Pulmonary artery endothelial cell (primary cell): ENCODE data around the gene PRICKLE1. TPM values are rescaled to one million over a fixed set of nuclear protein-coding genes. Genes with fewer than 3 reads are reported as not detected.
"Not testable (repeated sequence)": the region's sequence is repeated elsewhere in the genome, so short reads cannot be mapped to it uniquely, and the experiment has no call there.

ENCODE experiments used
- DNase-seq: peaks from one replicate; pipeline ENCODE4 v3.0.0-alpha.2; 2011; ENCODE audit warnings: low read depth, low spot score
- total RNA-seq: library from RNA; depleted of rRNA; stranded (reverse); fragments of >200 nt; gene quantifications from 2 replicates; pipeline ENCODE4 v1.2.3, GENCODE V29; 2014

The PRICKLE1 gene
- total RNA-seq, 1 donor from 2014 or later: 36.5 TPM

DNA sequence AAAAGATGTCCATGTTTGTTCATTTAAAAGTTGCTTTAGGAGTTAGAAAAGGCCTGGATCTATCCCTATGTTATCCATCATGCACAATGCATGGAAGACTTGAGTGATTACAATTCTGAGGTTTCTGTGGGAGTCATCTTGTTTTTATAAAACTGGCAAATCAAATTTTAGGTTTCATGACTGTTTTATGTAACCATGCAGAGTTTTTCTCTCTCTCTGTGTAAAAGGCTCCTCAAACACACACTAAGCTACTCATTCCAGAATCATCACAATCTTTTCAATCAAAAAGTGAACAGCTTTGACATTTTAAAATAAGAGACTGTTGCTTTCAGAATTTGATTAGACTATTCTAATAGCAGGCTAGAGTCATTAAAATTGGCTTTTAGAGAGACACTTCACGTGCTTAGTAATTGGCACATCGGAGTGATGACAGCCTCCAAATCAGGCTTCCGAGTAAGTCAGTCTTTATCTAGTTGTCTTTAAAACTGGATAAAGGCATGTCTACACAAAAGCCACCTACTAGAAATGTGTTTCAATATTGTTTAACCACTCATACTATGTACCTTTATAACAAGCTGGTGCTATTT lies 31.9 kb downstream of the PRICKLE1 start:
- DNase-seq: no peak

DNA sequence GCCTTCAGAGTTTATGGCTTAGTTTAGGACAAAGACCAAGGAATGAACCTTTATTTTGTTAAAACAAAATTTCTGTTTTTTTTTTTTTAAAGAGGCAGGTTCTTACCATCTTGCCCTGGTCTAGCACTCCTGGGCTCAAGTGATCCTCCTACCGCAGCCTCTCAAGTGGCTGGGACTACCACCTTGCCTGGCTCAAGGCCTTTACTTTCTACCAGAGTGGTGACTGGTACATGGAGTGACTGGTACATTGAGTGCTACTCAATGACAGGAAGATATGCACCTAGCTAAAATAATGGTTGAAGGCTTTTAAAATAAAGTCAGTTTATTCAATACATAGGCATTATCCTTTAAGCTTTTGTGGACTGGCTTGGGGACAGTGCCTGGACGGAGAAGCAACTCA lies 32.6 kb downstream of the PRICKLE1 start:
- DNase-seq: no peak

DNA sequence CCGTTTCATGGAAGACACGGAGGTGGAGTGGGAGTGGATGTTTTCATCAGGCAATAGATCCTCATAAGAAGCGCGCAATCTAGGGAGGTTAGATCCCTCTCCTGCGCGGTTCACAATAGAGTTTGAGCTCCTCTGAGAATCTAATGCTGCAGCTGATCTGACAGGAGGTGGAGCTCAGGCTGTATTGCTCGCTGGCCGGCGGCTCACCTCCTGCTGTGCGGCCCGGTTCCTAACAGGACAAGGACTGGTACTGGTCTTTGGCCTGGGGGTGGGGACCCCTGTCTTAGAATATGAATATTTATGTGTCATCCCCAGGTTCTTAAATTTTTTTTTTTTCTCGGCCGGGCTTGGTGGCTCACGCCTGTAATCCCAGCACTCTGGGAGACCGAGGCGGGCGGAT lies 36.7 kb downstream of the PRICKLE1 start:
- no peak for DNase-seq

DNA sequence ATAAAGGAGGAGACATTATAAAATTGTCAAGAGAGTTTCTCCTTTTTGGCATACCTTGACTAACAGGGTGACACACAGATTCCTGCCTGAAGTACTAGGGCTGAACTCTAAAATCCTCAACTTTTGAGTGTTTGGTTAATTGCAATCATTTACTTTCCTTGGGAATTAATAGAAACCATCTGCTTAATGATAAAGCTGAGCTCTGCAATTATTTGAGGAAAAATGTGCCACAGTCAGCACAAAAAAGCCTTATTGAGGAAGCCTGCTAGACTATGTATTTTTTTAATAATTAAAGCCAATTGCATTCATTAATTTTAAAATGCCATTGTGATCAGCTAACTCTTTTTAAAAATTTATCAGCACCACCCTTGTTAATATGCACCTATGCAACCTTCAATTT lies 38.7 kb downstream of the PRICKLE1 start:
- no peak for DNase-seq

DNA sequence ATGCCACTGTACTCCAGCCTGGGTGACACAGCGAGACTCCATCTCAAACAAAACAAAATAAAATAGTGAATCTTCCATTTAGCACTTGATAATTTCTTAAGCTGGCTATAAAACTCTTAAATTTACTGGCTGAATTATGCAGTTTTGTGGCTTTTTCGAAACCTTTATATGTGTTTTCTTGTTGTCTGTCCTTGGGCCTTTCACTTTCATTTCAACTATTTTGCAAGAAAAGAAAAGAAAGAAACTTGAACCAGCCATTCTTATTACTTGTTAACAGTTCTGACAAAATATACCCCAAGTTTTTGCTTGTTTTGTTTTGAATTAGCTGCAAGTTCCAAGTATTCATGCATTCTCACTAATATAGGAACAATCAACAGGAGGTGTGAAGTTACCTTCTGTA lies 42.8 kb downstream of the PRICKLE1 start:
- DNase-seq: no peak

DNA sequence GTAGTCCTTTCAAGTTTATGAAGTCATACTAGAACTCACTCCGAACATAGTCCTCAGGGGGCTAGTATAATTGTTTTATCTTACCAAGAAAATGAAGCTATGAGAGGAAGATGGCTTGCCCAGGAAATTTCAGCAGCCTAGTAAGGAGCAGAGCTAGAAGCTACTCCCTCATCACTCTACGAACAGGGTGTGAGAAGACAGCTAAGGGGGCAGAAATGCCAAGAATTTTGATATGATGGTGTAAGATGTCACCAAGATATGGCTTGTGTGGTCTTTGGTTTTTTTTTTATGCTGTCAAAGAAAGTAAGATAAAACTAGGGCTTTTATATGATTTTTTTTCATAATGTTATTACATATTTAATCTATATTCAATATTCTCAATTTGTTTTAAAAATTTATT lies 47.6 kb downstream of the PRICKLE1 start:
- DNase-seq: no peak

DNA sequence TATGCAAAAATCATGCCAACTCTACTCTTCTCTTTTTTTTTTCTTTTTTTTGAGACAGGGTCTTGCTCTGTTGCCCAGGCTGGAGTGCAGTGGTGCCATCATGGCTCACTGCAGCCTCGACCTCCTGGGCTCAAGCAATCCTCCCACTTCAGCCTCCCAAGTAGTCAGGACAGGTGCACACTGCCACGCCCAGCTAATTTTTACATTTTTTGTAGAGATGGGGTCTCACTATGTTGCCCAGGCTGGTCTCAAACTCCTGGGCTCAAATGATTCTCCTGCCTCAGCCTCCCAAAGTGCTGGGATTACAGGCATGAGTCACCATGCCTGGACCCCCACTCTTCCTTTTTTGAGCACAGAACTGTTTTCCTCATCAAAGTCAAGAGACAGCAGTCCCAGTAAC lies 48.2 kb downstream of the PRICKLE1 start:
- not testable (repeated sequence) for DNase-seq

DNA sequence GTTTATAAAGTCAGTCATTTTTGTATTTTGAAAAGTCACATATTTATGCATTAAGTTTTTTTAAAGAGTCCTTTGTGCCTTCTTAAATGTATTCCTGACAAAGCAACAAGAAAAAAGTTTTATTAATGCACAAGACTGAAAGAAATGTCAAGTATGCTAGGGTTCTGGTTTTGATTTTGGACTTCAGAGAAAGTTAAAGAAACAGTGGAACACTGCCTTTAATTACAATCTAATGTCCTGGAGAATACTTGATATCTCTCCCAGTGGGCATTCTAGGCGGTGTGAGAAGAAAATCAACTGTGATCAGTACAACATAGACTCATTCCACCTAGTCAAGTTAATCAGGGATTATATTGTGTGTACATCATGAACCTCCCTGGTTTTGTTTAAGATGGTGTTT lies 49.9 kb downstream of the PRICKLE1 start:
- DNase-seq: no peak

DNA sequence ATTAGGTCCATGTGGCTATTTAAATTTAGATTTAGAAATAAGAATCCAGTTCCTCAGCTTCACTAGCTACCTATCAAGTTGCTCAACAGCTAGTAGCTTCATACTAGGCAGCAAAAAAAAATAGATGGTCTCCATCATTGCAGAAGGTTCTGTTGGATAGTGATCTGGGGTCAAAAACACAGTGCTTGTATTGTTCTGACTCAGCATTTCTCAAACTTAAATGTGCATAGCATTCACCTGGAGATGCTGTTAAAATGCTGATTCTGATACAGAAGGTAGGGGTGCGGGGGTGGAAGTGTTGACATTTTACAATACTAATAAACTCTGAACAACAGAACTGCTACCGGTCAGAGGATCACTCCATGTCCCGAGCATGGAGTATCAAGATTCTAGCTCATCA lies 51.3 kb downstream of the PRICKLE1 start:
- DNase-seq: no peak

DNA sequence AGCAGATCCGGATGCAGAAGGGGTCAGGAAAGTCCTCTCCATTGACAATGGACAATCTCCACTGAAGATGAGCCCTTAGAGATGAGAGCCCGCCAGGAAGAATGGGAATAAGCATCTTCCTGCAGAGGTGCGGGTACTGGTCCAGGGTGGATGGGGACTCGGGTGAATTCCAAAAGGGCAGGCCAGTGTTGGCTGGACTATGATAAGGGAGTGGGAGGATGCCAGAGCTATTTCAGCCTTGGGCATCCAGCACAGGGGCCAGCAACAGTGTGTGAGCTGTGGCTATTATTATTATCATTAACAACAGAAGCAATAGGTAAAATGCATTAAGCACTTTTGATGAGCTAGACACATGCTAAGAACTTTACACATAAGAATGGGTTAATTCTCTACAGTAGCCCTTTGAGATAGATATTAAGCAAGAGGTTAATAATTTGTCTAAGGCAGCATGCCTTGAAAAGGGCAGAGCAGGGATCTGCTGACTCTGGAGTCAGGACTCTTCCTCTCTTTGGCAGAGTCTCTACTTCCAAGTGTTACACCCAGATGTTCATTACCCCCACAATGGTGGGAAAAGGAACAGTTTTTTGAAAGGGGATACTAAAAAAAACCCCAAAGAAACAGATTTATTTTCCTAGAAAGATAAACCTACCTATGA lies 55.2 kb downstream of the PRICKLE1 start:
- no peak for DNase-seq

DNA sequence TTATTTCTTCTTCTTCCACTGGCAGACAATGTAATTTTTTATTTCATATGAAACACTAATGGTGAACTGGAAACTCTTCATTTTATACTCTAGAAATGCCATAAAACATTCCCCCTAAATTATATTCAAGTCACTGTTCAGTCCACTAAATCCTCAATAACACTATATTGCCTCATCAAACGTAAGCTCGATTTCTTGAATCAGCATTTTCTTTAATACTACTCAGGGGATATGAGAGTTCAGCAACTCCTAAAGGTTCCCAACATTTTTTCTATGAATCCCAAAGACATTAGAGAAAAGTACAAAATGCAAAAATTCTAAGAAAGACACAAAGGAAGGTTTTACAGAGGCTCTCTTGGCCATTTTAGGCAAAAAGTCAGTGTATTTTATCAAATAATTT lies 59.3 kb downstream of the PRICKLE1 start:
- no peak for DNase-seq

DNA sequence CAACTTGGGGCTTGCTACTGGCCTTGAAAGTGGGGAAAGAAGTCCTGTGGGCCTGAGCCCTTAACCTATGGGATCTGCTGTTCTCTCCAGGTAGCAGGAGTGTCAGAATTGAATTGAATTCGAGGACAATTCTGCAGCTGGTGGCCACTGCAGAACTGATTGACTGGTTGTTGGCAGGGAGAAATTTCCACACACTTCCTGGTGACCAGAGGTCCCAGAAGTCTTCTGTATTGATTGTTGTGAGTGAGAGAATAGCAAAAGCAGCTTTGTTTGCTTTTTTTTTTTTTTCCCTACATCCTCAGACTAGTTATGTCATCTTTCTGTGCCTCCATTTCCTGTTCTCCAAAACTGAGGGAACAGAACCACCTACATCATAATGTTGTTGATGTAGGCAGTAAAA lies 64.1 kb downstream of the PRICKLE1 start:
- no peak for DNase-seq

DNA sequence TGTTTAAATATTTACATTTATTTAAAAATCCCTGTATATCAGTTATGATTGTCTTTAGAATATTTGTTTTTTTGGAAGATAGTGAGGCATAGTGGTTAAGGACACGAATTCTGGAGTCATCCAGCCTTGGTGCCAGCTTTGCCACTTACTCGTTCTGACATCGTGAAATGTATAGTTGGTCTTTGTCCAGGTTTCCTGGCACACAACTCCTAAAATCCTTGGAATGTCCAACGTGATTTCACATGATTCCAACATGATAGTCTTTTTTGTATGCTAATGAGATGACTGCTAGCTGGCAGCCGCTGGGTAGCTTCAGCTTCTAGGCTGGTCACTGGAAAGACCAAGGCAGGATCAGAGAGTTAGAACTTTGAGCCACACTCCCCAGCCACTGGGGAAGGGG lies 64.8 kb downstream of the PRICKLE1 start:
- no peak for DNase-seq

DNA sequence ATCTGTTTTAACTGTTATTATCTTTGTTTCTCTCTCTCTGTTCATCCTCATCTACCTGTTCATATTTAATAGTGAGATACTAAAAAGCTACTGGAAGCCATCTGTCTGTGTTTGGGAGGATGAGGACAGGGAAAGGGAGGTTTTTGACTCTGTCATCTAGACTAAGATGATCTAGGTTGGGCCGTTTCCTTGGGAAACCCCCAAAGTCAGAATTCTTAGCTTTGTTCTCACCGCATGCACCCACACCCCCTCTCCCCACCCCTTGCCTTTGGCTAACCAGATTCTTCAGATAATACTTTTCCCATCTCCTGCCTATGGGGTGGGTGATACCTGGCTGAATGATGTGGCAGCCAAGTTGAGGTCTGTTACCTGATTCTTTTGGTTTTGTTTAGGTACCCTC lies 73.0 kb downstream of the PRICKLE1 start:
- no peak for DNase-seq

DNA sequence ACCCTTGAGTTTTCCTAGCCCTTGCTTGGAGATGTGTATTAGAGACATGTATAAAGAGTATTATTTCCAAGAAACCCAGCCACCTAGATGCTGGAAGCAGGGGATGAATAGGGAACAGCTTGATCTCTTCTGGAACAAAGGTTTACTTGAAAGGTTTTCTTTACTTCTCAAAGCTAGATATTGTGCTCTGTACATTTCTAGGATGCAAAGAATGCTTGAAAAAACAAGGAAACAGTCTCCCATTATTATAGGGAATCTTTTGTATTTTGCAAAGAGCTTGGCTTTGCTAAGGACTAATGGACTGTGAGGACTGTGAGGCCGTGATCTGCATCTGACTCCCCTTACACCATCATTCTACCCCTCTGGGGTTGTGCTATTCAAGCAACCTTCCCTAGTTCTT lies 77.9 kb downstream of the PRICKLE1 start:
- DNase-seq: no peak

DNA sequence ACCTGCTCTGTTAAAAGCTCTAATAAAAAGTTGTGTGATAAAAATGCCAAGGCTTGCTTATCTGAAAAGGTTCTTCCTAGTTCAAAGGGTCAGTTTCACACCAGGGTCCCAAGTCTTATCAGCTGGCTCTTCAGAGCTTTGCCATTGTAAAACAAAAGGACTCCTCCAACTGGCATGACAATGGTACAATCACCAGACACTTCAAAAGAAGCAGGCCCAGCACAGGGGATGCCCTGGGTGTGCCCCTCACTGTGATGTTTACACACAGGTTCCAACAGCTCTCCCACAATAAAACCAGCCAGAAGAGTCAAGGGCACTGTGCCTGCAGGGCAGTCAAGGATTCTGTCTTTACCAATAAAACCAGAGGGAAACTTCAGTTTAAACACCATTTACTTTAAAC lies 78.7 kb downstream of the PRICKLE1 start:
- no peak for DNase-seq

DNA sequence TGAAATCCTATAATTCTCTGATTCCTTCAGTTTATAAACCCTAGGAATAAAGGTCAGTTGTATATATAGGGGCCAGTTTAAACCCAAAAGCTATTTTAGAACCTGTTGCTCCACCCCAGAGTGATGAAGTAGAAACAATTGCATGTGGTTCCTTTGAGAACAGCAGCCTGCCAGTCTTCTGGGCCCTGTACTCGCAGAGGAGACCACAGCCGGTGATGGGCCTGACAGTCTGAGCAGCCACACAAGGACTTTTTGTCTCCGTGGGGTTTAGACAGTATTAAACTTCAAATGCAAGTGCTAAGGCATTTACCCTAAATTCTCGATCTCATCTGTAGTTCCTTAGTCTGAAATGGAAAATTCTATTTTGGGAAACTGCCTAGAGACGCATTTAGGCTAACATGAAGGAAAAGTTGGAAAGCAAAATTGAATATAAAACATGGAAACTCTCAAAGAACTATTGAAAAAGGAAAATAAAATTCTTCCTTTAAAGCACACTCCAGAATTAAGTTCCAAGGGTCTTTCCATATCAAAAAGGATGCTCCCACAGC lies 80.6 kb downstream of the PRICKLE1 start:
- DNase-seq: no peak

DNA sequence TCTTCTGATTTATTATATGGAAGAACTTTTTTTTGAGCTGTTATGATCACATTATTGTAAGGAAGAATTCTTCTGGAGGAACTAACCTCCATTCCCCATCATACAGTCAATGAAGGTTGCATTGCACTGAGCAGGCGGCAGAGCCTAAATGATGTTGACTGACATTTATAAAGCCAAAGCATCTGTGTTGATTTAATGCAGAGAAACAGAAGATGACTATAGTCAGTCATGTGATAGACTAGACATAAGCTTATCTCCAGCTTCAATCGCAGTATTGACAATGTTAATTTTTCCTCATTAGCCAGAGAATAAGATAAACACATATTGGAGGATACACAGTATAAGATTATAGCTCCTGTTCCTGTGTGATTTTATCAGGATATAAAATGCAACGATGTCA lies 82.0 kb downstream of the PRICKLE1 start:
- no peak for DNase-seq

DNA sequence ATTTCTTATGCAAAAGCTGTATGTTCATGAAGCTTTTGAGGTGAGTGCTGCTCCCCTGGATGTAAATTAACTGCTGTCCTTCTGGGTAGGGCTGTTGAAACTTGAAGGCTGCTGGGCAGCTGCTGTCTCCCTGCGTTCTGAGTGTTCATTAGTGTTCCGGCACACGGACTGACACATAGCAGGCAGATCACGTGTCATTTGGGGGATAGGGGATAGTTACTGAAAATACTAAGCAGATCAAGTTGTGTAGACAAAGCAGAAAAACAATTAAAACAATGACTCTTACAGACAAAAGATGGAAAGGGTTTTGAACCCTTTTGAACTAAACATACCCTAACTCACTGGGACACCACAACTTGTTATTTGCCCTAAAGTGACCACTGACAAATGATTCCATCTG lies 82.5 kb downstream of the PRICKLE1 start:
- no peak for DNase-seq

DNA sequence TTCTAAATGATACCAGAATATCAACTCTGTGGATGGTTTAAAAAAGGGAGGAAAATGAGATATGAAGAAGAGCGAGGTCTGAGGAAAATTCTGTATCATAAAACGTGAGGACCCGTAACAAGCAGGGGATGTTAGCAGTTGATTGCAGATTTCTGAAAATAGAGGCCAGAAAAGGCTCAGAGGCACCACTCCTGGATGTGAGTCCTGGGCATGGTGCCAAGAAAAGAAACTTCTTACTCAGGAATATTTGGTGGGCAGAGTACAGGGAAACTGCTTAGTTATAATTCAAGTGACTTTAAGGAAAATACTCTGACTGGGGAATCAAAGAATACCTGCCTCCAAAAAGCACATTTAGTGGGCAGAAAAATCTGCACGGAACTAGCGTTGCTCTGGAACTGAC lies 85.5 kb downstream of the PRICKLE1 start:
- DNase-seq: no peak

DNA sequence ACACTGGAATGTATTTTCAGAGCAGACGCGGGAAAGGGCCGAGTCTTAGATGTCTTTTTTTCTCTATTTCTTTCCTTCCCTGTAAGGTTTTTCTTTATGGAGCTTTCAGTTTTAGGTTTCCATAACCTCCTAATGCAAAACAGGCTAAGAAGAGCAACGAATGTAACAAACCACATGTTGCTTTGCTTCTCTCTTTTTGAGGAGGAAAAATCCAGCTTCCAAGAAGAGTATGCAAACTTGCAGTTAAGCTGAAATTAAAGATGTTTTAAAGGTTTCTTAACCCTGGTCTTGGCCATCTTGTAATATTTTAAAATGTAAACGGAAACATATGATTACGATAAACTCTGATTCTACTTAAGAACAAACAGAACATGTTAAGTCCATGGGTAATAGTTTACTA lies 86.9 kb downstream of the PRICKLE1 start:
- no peak for DNase-seq

DNA sequence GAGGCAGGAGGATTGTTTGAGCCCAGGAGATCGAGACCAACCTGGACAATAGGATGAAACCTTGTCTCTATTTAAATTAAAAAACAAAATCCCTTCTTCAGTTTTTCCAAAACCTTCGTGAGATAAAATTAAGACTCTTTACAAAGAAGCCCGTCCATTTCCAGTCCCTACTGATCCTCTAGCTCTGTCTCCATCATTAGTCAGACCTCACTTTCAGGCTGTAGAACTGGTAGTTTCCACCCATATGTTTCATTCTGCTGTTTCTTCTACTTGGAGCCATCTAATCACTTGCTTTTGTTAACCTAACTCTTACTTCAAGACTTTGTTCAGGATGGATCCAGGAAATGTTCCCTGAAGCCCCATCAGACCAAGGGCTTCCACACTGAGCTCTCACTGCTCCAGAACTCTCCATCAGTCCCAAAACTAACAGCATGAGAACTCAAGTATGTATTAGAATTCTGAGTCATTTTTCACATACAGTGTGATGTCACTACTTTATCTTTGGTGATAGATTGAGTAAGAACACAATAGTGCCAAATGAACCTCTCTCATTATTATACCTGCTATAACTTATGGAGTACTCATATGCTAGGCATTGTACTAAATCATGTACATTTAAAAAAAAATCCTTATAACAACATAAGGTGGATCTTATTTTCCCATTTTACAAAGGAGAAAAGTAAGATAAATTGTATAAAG lies 90.8 kb downstream of the PRICKLE1 start:
- no peak for DNase-seq

DNA sequence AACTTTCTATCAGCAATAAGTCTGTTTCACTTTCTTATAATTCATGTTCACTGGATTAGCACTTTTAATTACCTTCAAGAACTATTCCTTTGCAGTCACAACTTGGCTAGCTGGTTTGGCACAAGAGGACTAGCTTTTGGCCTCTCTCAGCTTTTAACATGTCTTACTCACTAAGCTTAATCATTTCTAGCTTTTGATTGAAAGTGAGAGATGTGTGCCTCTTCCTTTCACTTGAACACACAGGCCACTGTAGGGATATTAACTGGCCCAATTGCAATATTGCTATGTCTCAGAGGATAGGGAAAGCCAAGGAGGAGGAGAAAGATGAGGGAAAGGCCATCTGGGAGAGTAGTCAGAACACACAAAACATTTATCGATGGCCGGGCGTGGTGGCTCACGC lies 92.7 kb downstream of the PRICKLE1 start:
- DNase-seq: no peak
